HEK293T (cell line): Measurements from ENCODE around the gene PCYT1A.

Source experiments
- BHLHE40 ChIP-seq: fragments of 450-650 bp; IDR thresholded peaks from 2 replicates; pipeline ENCODE4 v1.6.1; 2016; ENCODE audit warnings: mild to moderate bottlenecking, moderate library complexity, borderline replicate concordance
- FOXK2 ChIP-seq: fragments of 450-650 bp; IDR thresholded peaks from 2 replicates; pipeline ENCODE4 v1.6.1; 2016; ENCODE audit warnings: mild to moderate bottlenecking
- FOXM1 ChIP-seq: fragments of 450-650 bp; IDR thresholded peaks from 2 replicates; pipeline ENCODE4 v1.6.1; 2017; ENCODE audit warnings: mild to moderate bottlenecking, borderline replicate concordance
- SP1 ChIP-seq: fragments of 450-650 bp; IDR thresholded peaks from 2 replicates; pipeline ENCODE4 v1.6.1; 2017
- SUZ12 ChIP-seq: fragments of 450-650 bp; IDR thresholded peaks from 2 replicates; pipeline ENCODE4 v1.6.1; 2016; ENCODE audit warnings: mild to moderate bottlenecking
- ZNF384 ChIP-seq: fragments of 450-650 bp; IDR thresholded peaks from 2 replicates; pipeline ENCODE4 v1.6.1; 2016

- TF ChIP-seq FOXK2: no peak
- TF ChIP-seq SP1: no peak
- TF ChIP-seq FOXM1: no peak
- TF ChIP-seq SUZ12: no peak
- TF ChIP-seq BHLHE40: no peak
- no peak for TF ChIP-seq ZNF384
These were observed 51.9 kb downstream of the PCYT1A start for GRCh38 chr3:196235452-196236122.
